ENCODE results near the gene ZNF565.
"Not testable (repeated sequence)": the region's sequence is repeated elsewhere in the genome, so short reads cannot be mapped to it uniquely, and the experiment has no call there.

ZNF565 gene

GRCh38 chr19:36214386-36215275 is at the start of gene ZNF565, which contains the start of gene ZNF146:
TSS of gene ZNF565 (minus strand) at chr19:36214665. CDS start at chr19:36201985, 12,680 bp downstream.
TSS of gene ZNF146 (plus strand) at chr19:36215106. CDS start at chr19:36236441, 21,335 bp downstream.
- peak; percentile 96 for DNase-seq (ENCODE audit: low spot score)

GRCh38 chr19:36259211-36259610 is 44.7 kb upstream of the ZNF565 start:
- DNase-seq (ENCODE audit: low spot score), result no peak

- DNase-seq (ENCODE audit: low spot score), result no peak
Observed at GRCh38 chr19:36258028-36258875, 43.8 kb upstream of the ZNF565 start.

GRCh38 chr19:36257520-36257876 is 43.0 kb upstream of the ZNF565 start:
- DNase-seq (ENCODE audit: low spot score), result no peak

- no peak for DNase-seq (ENCODE audit: low spot score)
Observed at GRCh38 chr19:36256853-36257519, 42.5 kb upstream of the ZNF565 start.

- no peak for DNase-seq (ENCODE audit: low spot score)
Observed at GRCh38 chr19:36256064-36256463, 41.6 kb upstream of the ZNF565 start.

- no peak for DNase-seq (ENCODE audit: low spot score)
Observed at GRCh38 chr19:36255316-36255715, 40.9 kb upstream of the ZNF565 start.

GRCh38 chr19:36254848-36255247 is 40.4 kb upstream of the ZNF565 start:
- no peak for DNase-seq (ENCODE audit: low spot score)

GRCh38 chr19:36252047-36252446 is 37.6 kb upstream of the ZNF565 start:
- no peak for DNase-seq (ENCODE audit: low spot score)

GRCh38 chr19:36246006-36246481 is 31.6 kb upstream of the ZNF565 start:
- DNase-seq (ENCODE audit: low spot score), result no peak

GRCh38 chr19:36245210-36246005 is 30.9 kb upstream of the ZNF565 start:
- DNase-seq (ENCODE audit: low spot score), result peak; percentile 38

- DNase-seq (ENCODE audit: low spot score), result no peak
Observed at GRCh38 chr19:36244066-36244465, 29.6 kb upstream of the ZNF565 start.

- DNase-seq (ENCODE audit: low spot score), result no peak
Observed at GRCh38 chr19:36236946-36237310, 22.5 kb upstream of the ZNF565 start.

GRCh38 chr19:36236304-36236945 is 22.0 kb upstream of the ZNF565 start:
- DNase-seq (ENCODE audit: low spot score), result no peak

GRCh38 chr19:36233626-36234025 is 19.2 kb upstream of the ZNF565 start:
- DNase-seq (ENCODE audit: low spot score), result not testable (repeated sequence)

- DNase-seq (ENCODE audit: low spot score), result no peak
Observed at GRCh38 chr19:36225219-36225892, 10.9 kb upstream of the ZNF565 start.

GRCh38 chr19:36222503-36222902 is 8.0 kb upstream of the ZNF565 start:
- no peak for DNase-seq (ENCODE audit: low spot score)

- DNase-seq (ENCODE audit: low spot score), result no peak
Observed at GRCh38 chr19:36221474-36221873, 7.0 kb upstream of the ZNF565 start.

- DNase-seq (ENCODE audit: low spot score), result no peak
Observed at GRCh38 chr19:36215276-36216123, 1.0 kb upstream of the ZNF565 start.

All from D341Med (cell line).